SU-DHL-6 (cell line): ENCODE results near the gene FLII.

ENCODE experiments used
- H2AFZ ChIP-seq: fragments of 200-600 bp; sonication (generic); 2 replicates; pipeline ENCODE4 v1.6.1; 2014; ENCODE audit warnings: low read depth, mild to moderate bottlenecking, moderate library complexity, mixed read lengths, antibody characterized with exemption, low read length; ENCODE audit not compliant: severe bottlenecking
- H3F3A ChIP-seq: fragments of 200-600 bp; shearing (Covaris generic); 2 replicates; pipeline ENCODE4 v1.6.0; 2016; ENCODE audit warnings: antibody characterized with exemption, mild to moderate bottlenecking; ENCODE audit not compliant: insufficient read depth
- H3K27ac ChIP-seq: fragments of 200-600 bp; sonication (generic); 2 replicates; pipeline ENCODE4 v1.5.1; 2016; ENCODE audit warnings: low read depth, mild to moderate bottlenecking, low read length, moderate library complexity, mixed read lengths
- H3K27me3 ChIP-seq: fragments of 200-600 bp; sonication (generic), shearing (Covaris generic); 2 replicates; pipeline ENCODE4 v1.6.0; 2014; ENCODE audit warnings: mild to moderate bottlenecking, low read length
- H3K36me3 ChIP-seq: fragments of 200-600 bp; sonication (generic); 2 replicates; pipeline ENCODE4 v1.6.1; 2014; ENCODE audit warnings: mild to moderate bottlenecking, low read length, mixed read lengths
- H3K4me2 ChIP-seq: fragments of 300-600, 200-600 bp; shearing (Covaris generic), sonication (generic); 2 replicates; pipeline ENCODE4 v1.6.0; 2014; ENCODE audit warnings: low read length, low read depth, mild to moderate bottlenecking; ENCODE audit not compliant: poor library complexity, severe bottlenecking
- H3K4me3 ChIP-seq: fragments of 200-600 bp; sonication (generic); 2 replicates; pipeline ENCODE4 v1.5.1; 2014; ENCODE audit warnings: antibody characterized with exemption, low read length, mild to moderate bottlenecking, mixed read lengths; ENCODE audit not compliant: insufficient read depth, poor library complexity, severe bottlenecking
- H3K79me2 ChIP-seq: fragments of 200-600 bp; sonication (generic); 2 replicates; pipeline ENCODE4 v1.6.1; 2014; ENCODE audit warnings: mild to moderate bottlenecking, low read length, moderate library complexity; ENCODE audit not compliant: insufficient read depth
- H3K9ac ChIP-seq: fragments of 200-600 bp; sonication (generic); 2 replicates; pipeline ENCODE4 v1.7.0; 2014; ENCODE audit warnings: mild to moderate bottlenecking, low read length
- H3K9me2 ChIP-seq: fragments of 200-600 bp; sonication (generic); replicated peaks from 2 replicates; pipeline ENCODE4 v1.6.1; 2014; ENCODE audit warnings: low read length; ENCODE audit not compliant: insufficient read depth
- H3K9me3 ChIP-seq: fragments of 200-600 bp; sonication (generic); 2 replicates; pipeline ENCODE4 v1.6.1; 2014; ENCODE audit warnings: low read length, mixed read lengths; ENCODE audit not compliant: insufficient read depth
- H4K20me1 ChIP-seq: fragments of 200-600 bp; sonication (generic); 2 replicates; pipeline ENCODE4 v1.6.1; 2014; ENCODE audit warnings: low read depth, mild to moderate bottlenecking, antibody characterized with exemption, low read length, moderate library complexity, mixed read lengths
- CTCF ChIP-seq: fragments of 200-600 bp; sonication (generic); IDR thresholded peaks from one replicate; pipeline ENCODE4 v1.5.1; 2017; ENCODE audit warnings: antibody characterized with exemption, mild to moderate bottlenecking, low read length, moderate library complexity; ENCODE audit not compliant: insufficient read depth, poor library complexity, severe bottlenecking
- EZH2phosphoT487 ChIP-seq: fragments of 200-600 bp; sonication (generic), shearing (Covaris generic); conservative IDR thresholded peaks from 2 replicates; pipeline ENCODE4 v1.6.1; 2018; ENCODE audit warnings: mild to moderate bottlenecking, antibody characterized with exemption, low read length, moderate library complexity, mixed read lengths

The FLII gene

GRCh38 chr17:18291718-18292540, 33.4 kb upstream of the FLII start:
- Histone ChIP-seq H3K36me3 (peaks cover 10% of the 10 kb centered on the region; the same call in 1 of the 2 replicates), H3K27ac (no peak overlapping the region)
- TF ChIP-seq CTCF (no peak), EZH2phosphoT487 (no peak)

DNA sequence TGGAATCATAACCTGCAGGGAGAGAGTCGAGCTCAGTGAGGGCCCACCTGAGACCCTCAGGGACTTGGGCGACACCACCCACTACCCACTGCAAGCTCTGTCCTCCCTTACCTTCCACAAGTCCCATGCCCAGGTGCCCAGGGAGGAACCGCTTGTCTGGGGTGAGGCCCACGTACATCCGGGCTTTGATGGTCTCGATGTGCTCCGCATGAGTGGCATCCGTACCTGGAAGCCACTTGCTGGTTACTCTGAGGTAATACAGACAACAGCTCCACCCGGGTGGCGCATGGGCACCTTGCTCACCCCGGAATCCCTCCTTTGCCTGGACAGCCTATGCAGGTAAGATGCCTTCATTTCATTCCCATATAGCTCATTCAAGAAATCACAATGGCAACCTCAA, 26.8 kb upstream of the FLII start:
- no peak overlapping the region for H3K27ac ChIP-seq
- H3K79me2 ChIP-seq: no peaks in the 10 kb centered on the region
- H2AFZ ChIP-seq: no peak overlapping the region
- H3K9me3 ChIP-seq: no peaks in the 10 kb centered on the region
- H4K20me1 ChIP-seq: no peaks in the 10 kb centered on the region
- no peaks in the 10 kb centered on the region for H3F3A ChIP-seq
- TF ChIP-seq CTCF (no peak), EZH2phosphoT487 (no peak)
- no peaks in the 10 kb centered on the region for H3K27me3 ChIP-seq
- H3K36me3 ChIP-seq: peaks cover 29% of the 10 kb centered on the region
- no peak overlapping the region for H3K4me3 ChIP-seq
- H3K4me2 ChIP-seq: no peak overlapping the region
- H3K9ac ChIP-seq: no peak overlapping the region
- no peaks in the 10 kb centered on the region for H3K9me2 ChIP-seq

More at GRCh38 chr17:18291718-18292540, 33.4 kb upstream of the FLII start:
- H3K9me2 ChIP-seq: no peaks in the 10 kb centered on the region
- H2AFZ ChIP-seq: no peak overlapping the region
- no peaks in the 10 kb centered on the region for H3K9me3 ChIP-seq
- H3K4me3 ChIP-seq: no peak overlapping the region
- H4K20me1 ChIP-seq: no peaks in the 10 kb centered on the region
- H3K9ac ChIP-seq: no peak overlapping the region
- H3K79me2 ChIP-seq: no peaks in the 10 kb centered on the region
- H3K27me3 ChIP-seq: no peaks in the 10 kb centered on the region
- no peaks in the 10 kb centered on the region for H3F3A ChIP-seq
- H3K4me2 ChIP-seq: no peak overlapping the region

DNA sequence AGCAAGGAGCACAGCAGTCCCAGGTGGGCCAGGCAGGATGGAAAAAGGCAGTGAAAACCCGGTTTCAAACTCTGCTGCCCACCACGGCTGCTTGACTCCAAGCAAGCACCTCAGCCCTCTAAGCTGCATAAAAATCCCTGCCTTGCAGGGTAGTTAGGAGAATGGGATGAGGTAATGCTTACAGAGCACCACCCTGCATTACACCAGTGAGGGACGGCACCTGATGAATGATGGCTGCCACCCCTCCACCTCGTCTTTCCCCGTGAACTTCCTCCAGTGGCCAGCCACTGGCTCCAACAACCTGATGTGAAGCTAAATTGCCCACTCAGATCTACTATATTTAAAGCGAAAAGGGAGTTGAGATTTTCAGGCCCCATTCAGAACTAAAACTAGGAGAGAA, 23.2 kb upstream of the FLII start:
- H3K36me3 ChIP-seq: peaks cover 33% of the 10 kb centered on the region
- H3K9me2 ChIP-seq: no peaks in the 10 kb centered on the region
- TF ChIP-seq CTCF: no peak
- no peak for TF ChIP-seq EZH2phosphoT487

More for the DNA sequence above, 23.2 kb upstream of the FLII start:
- Histone ChIP-seq H3K4me2 (no peak overlapping the region), H4K20me1 (no peaks in the 10 kb centered on the region), H2AFZ (no peak overlapping the region), H3K27me3 (no peaks in the 10 kb centered on the region), H3F3A (no peaks in the 10 kb centered on the region), H3K9ac (no peak overlapping the region), H3K27ac (no peak overlapping the region), H3K9me3 (no peaks in the 10 kb centered on the region), H3K4me3 (no peak overlapping the region), H3K79me2 (no peaks in the 10 kb centered on the region)
